HepG2 (cell line): ENCODE results near the gene PCIF1. TPM values are rescaled to one million over a fixed set of nuclear protein-coding genes. Genes with fewer than 3 reads are reported as not detected.
A peak's percentile ranks its signal among the peaks of the same experiment; 100 is the strongest.

Source experiments
- ATF2 ChIP-seq: sonication (generic); formaldehyde crosslinking; IDR thresholded peaks from 2 replicates; pipeline ENCODE4 v1.4.0; 2020; ENCODE audit warnings: missing genetic modification reagents
- CAMTA2 ChIP-seq: sonication (generic); formaldehyde crosslinking; IDR thresholded peaks from 2 replicates; pipeline ENCODE4 v1.4.0; 2020; ENCODE audit warnings: mild to moderate bottlenecking, missing genetic modification reagents, borderline replicate concordance
- EHMT2 ChIP-seq: fragments of 200-600 bp; sonication (generic); IDR thresholded peaks from 2 replicates; pipeline ENCODE4 v1.7.0; 2017; ENCODE audit warnings: antibody characterized with exemption, low read depth, low read length, borderline replicate concordance
- ELF1 ChIP-seq: sonication (generic); formaldehyde crosslinking; IDR thresholded peaks from 2 replicates; pipeline ENCODE4 v1.4.0; 2020; ENCODE audit warnings: missing genetic modification reagents
- FOXA3 ChIP-seq: IDR thresholded peaks from 2 replicates; pipeline ENCODE4 v1.6.1; 2016; ENCODE audit warnings: missing genetic modification reagents, missing compliant biosample characterization
- MYPOP ChIP-seq: sonication (generic); formaldehyde crosslinking; IDR thresholded peaks from 2 replicates; pipeline ENCODE4 v1.8.1; 2023; ENCODE audit warnings: mild to moderate bottlenecking, moderate library complexity, missing genetic modification reagents
- SAFB2 ChIP-seq: sonication (generic); formaldehyde crosslinking; IDR thresholded peaks from 2 replicates; pipeline ENCODE4 v1.5.1; 2020; ENCODE audit warnings: missing genetic modification reagents, low read depth, mild to moderate bottlenecking, borderline replicate concordance
- ZFP36L2 ChIP-seq: sonication (generic); formaldehyde crosslinking; IDR thresholded peaks from 2 replicates; pipeline ENCODE4 v1.4.0; 2020; ENCODE audit warnings: missing genetic modification reagents
- ZMYM3 ChIP-seq: sonication (generic); formaldehyde crosslinking; IDR thresholded peaks from 2 replicates; pipeline ENCODE4 v1.5.1; 2020; ENCODE audit warnings: mild to moderate bottlenecking, missing genetic modification reagents
- ZNF30 ChIP-seq: sonication (generic); formaldehyde crosslinking; IDR thresholded peaks from 2 replicates; pipeline ENCODE4 v1.5.0; 2020; ENCODE audit warnings: mild to moderate bottlenecking, missing genetic modification reagents
- ZNF343 ChIP-seq: sonication (generic); formaldehyde crosslinking; IDR thresholded peaks from 2 replicates; pipeline ENCODE4 v1.4.0; 2020; ENCODE audit warnings: mild to moderate bottlenecking, missing genetic modification reagents
- ZNF350 ChIP-seq: sonication (generic); formaldehyde crosslinking; IDR thresholded peaks from 2 replicates; pipeline ENCODE4 v1.4.0; 2020; ENCODE audit warnings: mild to moderate bottlenecking, low read depth, missing genetic modification reagents, borderline replicate concordance
- ZNF512B ChIP-seq: sonication (generic); formaldehyde crosslinking; IDR thresholded peaks from 2 replicates; pipeline ENCODE4 v1.5.1; 2020; ENCODE audit warnings: missing genetic modification reagents, mild to moderate bottlenecking, borderline replicate concordance
- ZNF790 ChIP-seq: sonication (generic); formaldehyde crosslinking; IDR thresholded peaks from 2 replicates; pipeline ENCODE4 v1.8.0; 2022; ENCODE audit warnings: missing genetic modification reagents, mild to moderate bottlenecking, borderline replicate concordance
- ZSCAN21 ChIP-seq: sonication (generic); formaldehyde crosslinking; IDR thresholded peaks from 2 replicates; pipeline ENCODE4 v1.8.0; 2022; ENCODE audit warnings: mild to moderate bottlenecking, missing genetic modification reagents, moderate library complexity, borderline replicate concordance
- ZSCAN29 ChIP-seq: sonication (generic); formaldehyde crosslinking; conservative IDR thresholded peaks from 2 replicates; pipeline ENCODE4 v1.4.0; 2020; ENCODE audit warnings: mild to moderate bottlenecking, missing genetic modification reagents
- polyA plus RNA-seq, 8 experiments: library from polyadenylated mRNA; depleted of rRNA in 3 of 8; stranded (reverse) in 7 of 8; unstranded in 1 of 8; fragments of >200 nt; fragmentation: Illumina TruSeq in 4 of 8; extraction: Trizol in 4 of 8; gene quantifications; 2 replicates each; pipeline versions ENCODE4 v1.2.1 to v1.2.3, GENCODE V29; 2011 to 2016; ENCODE audit warnings: low read depth in 4 of 8, missing spikeins in 1 of 8, mixed read lengths in 1 of 8; ENCODE audit not compliant: insufficient read depth in 1 of 8
- total RNA-seq, 5 experiments: library from RNA; depleted of rRNA; stranded (reverse); fragments of >200 nt; fragmentation: Illumina TruSeq; extraction: Trizol; gene quantifications; 2 replicates each; pipeline ENCODE4 v1.2.3, GENCODE V29; 2016; ENCODE audit warnings: low read depth in 1 of 5
- TF ChIP-seq, protein P1 (sequence below): sonication (generic); formaldehyde crosslinking; IDR thresholded peaks from 2 replicates; pipeline ENCODE4 v1.4.0; 2020; ENCODE audit warnings: missing genetic modification reagents
- TF ChIP-seq, protein P2 (sequence below): sonication (generic); formaldehyde crosslinking; IDR thresholded peaks from 2 replicates; pipeline ENCODE4 v1.5.0; 2020; ENCODE audit warnings: mild to moderate bottlenecking, missing genetic modification reagents, borderline replicate concordance

PCIF1 gene
- total and polyA plus RNA-seq, 2 of the 13 experiments (the other 11 are each of a cell fraction or from before 2014, with no cell fraction given): 20.9 to 24.4 TPM

DNA sequence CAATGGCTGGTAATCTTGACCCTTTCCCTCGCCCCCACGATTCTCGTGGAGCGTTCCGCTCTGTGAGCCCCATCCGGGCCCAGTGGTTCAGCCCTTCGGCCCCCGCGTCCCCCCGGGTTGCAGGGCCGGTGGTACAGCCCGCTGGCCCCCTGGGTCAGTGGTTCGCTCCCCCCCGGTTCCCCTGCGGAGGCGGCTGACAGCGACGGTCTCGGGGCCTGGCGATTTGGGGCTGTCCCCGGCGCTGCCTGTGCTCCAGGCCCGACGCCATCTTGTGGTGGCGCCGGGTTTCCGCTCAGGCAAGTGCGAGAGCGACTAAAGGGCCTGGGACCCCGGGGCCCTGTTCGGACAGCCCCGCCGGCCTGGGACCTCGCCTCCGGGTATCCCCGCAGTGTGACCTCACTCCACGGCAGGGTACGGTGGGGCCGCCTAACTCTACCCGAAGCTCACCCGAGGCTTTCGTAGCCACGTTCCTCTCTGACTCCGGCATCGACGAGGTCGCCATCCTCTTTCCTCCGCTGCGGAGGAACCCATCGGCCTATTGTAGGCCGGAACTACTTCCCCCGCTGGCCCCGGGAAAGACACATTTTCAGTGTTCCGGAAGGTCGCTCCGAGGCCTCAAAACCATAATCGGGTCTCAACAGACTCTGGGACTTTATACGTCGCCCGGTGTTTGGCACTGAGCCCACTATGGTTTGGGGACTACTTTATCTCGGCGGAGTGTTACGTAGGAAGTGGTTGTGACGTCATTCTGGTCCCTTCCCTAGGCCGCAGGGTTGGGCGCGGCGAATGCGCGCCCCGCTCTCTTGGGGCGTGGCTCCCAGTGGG, 37.4 kb downstream of the PCIF1 start, which contains the start of gene ZNF335 (continued):
- TF ChIP-seq ZNF512B (CRISPR knock-in tag): no peak; the same call in 1 of the 2 replicates
- TF ChIP-seq, protein P1, sequence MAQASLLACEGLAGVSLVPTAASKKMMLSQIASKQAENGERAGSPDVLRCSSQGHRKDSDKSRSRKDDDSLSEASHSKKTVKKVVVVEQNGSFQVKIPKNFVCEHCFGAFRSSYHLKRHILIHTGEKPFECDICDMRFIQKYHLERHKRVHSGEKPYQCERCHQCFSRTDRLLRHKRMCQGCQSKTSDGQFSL (CRISPR knock-in tag): peak; percentile 75
- TF ChIP-seq SAFB2 (CRISPR knock-in tag): peak; percentile 83; the same call in 1 of the 2 replicates
- no peak; the same call in none of the 2 replicates for TF ChIP-seq FOXA3 (CRISPR knock-in tag)
- TF ChIP-seq ZFP36L2: no peak
- TF ChIP-seq ZNF30 (CRISPR knock-in tag): peak; percentile 53; the same call in 1 of the 2 replicates
- peak; percentile 31; the same call in 1 of the 2 replicates for TF ChIP-seq ZNF343 (CRISPR knock-in tag)
- TF ChIP-seq ZSCAN21 (CRISPR knock-in tag): peak; percentile 93; the same call in 1 of the 2 replicates
- peak; percentile 60 for TF ChIP-seq ELF1 (CRISPR knock-in tag)
- TF ChIP-seq ATF2 (CRISPR knock-in tag): peak; percentile 99
- TF ChIP-seq ZMYM3 (CRISPR knock-in tag): peak; percentile 100
- no peak; the same call in 1 of the 2 replicates for TF ChIP-seq ZSCAN29 (CRISPR knock-in tag)
- peak; percentile 97 for TF ChIP-seq ZNF790 (CRISPR knock-in tag)
- peak; percentile 65; the same call in 1 of the 2 replicates for TF ChIP-seq CAMTA2 (CRISPR knock-in tag)
- TF ChIP-seq, protein P2, sequence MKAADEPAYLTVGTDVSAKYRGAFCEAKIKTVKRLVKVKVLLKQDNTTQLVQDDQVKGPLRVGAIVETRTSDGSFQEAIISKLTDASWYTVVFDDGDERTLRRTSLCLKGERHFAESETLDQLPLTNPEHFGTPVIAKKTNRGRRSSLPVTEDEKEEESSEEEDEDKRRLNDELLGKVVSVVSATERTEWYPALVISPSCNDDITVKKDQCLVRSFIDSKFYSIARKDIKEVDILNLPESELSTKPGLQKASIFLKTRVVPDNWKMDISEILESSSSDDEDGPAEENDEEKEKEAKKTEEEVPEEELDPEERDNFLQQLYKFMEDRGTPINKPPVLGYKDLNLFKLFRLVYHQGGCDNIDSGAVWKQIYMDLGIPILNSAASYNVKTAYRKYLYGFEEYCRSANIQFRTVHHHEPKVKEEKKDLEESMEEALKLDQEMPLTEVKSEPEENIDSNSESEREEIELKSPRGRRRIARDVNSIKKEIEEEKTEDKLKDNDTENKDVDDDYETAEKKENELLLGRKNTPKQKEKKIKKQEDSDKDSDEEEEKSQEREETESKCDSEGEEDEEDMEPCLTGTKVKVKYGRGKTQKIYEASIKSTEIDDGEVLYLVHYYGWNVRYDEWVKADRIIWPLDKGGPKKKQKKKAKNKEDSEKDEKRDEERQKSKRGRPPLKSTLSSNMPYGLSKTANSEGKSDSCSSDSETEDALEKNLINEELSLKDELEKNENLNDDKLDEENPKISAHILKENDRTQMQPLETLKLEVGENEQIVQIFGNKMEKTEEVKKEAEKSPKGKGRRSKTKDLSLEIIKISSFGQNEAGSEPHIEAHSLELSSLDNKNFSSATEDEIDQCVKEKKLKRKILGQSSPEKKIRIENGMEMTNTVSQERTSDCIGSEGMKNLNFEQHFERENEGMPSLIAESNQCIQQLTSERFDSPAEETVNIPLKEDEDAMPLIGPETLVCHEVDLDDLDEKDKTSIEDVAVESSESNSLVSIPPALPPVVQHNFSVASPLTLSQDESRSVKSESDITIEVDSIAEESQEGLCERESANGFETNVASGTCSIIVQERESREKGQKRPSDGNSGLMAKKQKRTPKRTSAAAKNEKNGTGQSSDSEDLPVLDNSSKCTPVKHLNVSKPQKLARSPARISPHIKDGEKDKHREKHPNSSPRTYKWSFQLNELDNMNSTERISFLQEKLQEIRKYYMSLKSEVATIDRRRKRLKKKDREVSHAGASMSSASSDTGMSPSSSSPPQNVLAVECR: peak; percentile 85
- TF ChIP-seq ZNF350: peak; percentile 99
- TF ChIP-seq MYPOP (CRISPR knock-in tag): peak; percentile 55; the same call in 1 of the 2 replicates
- TF ChIP-seq EHMT2: peak; percentile 74; the same call in 1 of the 2 replicates
